Measurements from ENCODE around the gene KCNQ1.

- TF ChIP-seq CTCF (IDR thresholded peaks at IDR 0.05) (no peak), POLR2A (IDR thresholded peaks at IDR 0.05) (no peak)
Observed at GRCh38 chr11:2864901-2865300, 420.1 kb downstream of the KCNQ1 start.

Data from lower leg skin (tissue), 3 donors.